Measurements from ENCODE around the gene PDYN. TPM values are rescaled to one million over a fixed set of nuclear protein-coding genes. Genes with fewer than 3 reads are reported as not detected.
A peak's percentile ranks its signal among the peaks of the same experiment; 100 is the strongest.

PDYN gene
- total and polyA plus RNA-seq, 7 donors = not detected

GRCh38 chr20:1938464-1939269, 55.2 kb downstream of the PDYN start:
- Histone ChIP-seq H3K36me3 (ENCODE audit: insufficient read depth in 1 of 2, low read depth in 1 of 2) (peaks cover 0 to 11% of the 10 kb centered on the region in 2 donors), H3K27ac (no peak overlapping the region), H3K9me3 (no peaks in the 10 kb centered on the region), H3K4me1 (peaks cover 54% of the 10 kb centered on the region), H3K27me3 (ENCODE audit: insufficient read depth in 3 of 3, low read length in 2 of 3) (no peaks in the 10 kb centered on the region), H3K4me3 (no peak overlapping the region)
- WGBS, 3 donors = 59 to 73% (median 61%) methylated on average over 14 of the region's 14 CpGs
- TF ChIP-seq, protein P1, sequence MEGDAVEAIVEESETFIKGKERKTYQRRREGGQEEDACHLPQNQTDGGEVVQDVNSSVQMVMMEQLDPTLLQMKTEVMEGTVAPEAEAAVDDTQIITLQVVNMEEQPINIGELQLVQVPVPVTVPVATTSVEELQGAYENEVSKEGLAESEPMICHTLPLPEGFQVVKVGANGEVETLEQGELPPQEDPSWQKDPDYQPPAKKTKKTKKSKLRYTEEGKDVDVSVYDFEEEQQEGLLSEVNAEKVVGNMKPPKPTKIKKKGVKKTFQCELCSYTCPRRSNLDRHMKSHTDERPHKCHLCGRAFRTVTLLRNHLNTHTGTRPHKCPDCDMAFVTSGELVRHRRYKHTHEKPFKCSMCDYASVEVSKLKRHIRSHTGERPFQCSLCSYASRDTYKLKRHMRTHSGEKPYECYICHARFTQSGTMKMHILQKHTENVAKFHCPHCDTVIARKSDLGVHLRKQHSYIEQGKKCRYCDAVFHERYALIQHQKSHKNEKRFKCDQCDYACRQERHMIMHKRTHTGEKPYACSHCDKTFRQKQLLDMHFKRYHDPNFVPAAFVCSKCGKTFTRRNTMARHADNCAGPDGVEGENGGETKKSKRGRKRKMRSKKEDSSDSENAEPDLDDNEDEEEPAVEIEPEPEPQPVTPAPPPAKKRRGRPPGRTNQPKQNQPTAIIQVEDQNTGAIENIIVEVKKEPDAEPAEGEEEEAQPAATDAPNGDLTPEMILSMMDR (IDR thresholded peaks at IDR 0.05) = no peak
- intact Hi-C loops (cut with DNase I) = no loop called here
- DNase-seq = no peak
- no peak for ATAC-seq

- Histone ChIP-seq H3K36me3 (ENCODE audit: insufficient read depth in 1 of 2, low read depth in 1 of 2) (peaks cover 0 to 11% of the 10 kb centered on the region in 2 donors), H3K27me3 (ENCODE audit: insufficient read depth in 3 of 3, low read length in 2 of 3) (no peaks in the 10 kb centered on the region), H3K4me3 (no peak overlapping the region), H3K27ac (no peak overlapping the region), H3K4me1 (peaks cover 56% of the 10 kb centered on the region), H3K9me3 (no peaks in the 10 kb centered on the region)
- intact Hi-C loops (cut with DNase I) = no loop called here
- DNase-seq (no peak), ATAC-seq (no peak)
- TF ChIP-seq, protein P1 (IDR thresholded peaks at IDR 0.05) = no peak
- 93 to 98% (median 94%) methylated on average over 24 to 25 of the region's 25 CpGs for WGBS, 3 donors
Measured at GRCh38 chr20:1937316-1937976, 56.4 kb downstream of the PDYN start.

DNA sequence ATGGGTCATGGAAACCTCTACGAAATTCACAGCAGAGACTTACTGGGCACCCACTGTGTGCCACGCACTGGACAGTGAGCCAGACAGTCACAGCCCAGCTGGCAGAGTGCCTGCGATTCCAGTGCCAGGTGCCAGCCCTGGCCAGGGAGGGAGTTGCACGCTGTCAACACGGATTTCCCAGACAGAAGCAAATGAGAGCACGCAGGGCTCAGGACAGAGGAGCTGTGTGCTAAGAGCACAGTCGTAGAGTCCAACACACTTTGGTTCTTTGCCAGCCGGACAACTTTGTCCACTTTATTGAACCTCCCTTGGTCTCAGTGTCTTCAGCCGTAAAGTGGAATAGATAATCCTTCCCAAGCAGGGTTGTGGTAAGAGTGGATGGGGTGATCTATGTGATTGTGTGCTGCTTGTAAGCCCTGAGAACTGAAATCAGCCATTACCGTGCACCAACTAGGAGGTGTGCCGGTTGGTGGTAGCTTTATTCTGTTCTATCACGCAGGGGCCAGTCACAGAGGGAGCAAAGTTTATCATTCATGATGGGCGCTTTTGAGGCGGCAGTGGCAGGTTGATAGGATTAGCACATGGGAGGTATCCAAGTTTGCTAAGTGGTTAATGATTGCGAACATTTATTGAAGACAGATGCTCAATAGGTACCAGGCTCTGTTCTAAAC, 58.0 kb downstream of the PDYN start:
- H3K4me1 ChIP-seq = peaks cover 46% of the 10 kb centered on the region
- peak overlapping the region; percentile 46 for H3K27ac ChIP-seq
- no peaks in the 10 kb centered on the region for H3K9me3 ChIP-seq
- 41 to 54% (median 46%) methylated on average over 15 of the region's 15 CpGs for WGBS, 3 donors
- intact Hi-C loops (cut with DNase I) = no loop called here
- no peaks in the 10 kb centered on the region for H3K27me3 ChIP-seq (ENCODE audit: insufficient read depth in 3 of 3, low read length in 2 of 3)
- H3K4me3 ChIP-seq = no peak overlapping the region
- peak; percentile 70 to 79 for DNase-seq
- peaks cover 0 to 11% of the 10 kb centered on the region in 2 donors for H3K36me3 ChIP-seq (ENCODE audit: insufficient read depth in 1 of 2, low read depth in 1 of 2)
- TF ChIP-seq, protein P1 (IDR thresholded peaks at IDR 0.05) = no peak
- peak; percentile 68 to 82 (median 74) for ATAC-seq

- H3K9me3 ChIP-seq = no peaks in the 10 kb centered on the region
- peak overlapping the region; percentile 60 for H3K27ac ChIP-seq
- H3K4me1 ChIP-seq = peaks cover 41% of the 10 kb centered on the region
- DNase-seq (peak; percentile 88 to 91), ATAC-seq (peak; percentile 67 to 78 (median 73))
- no peak overlapping the region for H3K4me3 ChIP-seq
- TF ChIP-seq, protein P1 (IDR thresholded peaks at IDR 0.05) = no peak
- intact Hi-C loops (cut with DNase I) = no loop called here
- H3K36me3 ChIP-seq (ENCODE audit: insufficient read depth in 1 of 2, low read depth in 1 of 2) = peaks cover 0 to 11% of the 10 kb centered on the region in 2 donors
- 77 to 81% (median 78%) methylated on average over 19 of the region's 19 CpGs for WGBS, 3 donors
- no peaks in the 10 kb centered on the region for H3K27me3 ChIP-seq (ENCODE audit: insufficient read depth in 3 of 3, low read length in 2 of 3)
Measured at GRCh38 chr20:1934721-1935573, 58.9 kb downstream of the PDYN start.
